Measurements from ENCODE around the gene HES5.
A peak's percentile ranks its signal among the peaks of the same experiment; 100 is the strongest.
"Not testable (repeated sequence)": the region's sequence is repeated elsewhere in the genome, so short reads cannot be mapped to it uniquely, and the experiment has no call there.

HES5 gene

DNA sequence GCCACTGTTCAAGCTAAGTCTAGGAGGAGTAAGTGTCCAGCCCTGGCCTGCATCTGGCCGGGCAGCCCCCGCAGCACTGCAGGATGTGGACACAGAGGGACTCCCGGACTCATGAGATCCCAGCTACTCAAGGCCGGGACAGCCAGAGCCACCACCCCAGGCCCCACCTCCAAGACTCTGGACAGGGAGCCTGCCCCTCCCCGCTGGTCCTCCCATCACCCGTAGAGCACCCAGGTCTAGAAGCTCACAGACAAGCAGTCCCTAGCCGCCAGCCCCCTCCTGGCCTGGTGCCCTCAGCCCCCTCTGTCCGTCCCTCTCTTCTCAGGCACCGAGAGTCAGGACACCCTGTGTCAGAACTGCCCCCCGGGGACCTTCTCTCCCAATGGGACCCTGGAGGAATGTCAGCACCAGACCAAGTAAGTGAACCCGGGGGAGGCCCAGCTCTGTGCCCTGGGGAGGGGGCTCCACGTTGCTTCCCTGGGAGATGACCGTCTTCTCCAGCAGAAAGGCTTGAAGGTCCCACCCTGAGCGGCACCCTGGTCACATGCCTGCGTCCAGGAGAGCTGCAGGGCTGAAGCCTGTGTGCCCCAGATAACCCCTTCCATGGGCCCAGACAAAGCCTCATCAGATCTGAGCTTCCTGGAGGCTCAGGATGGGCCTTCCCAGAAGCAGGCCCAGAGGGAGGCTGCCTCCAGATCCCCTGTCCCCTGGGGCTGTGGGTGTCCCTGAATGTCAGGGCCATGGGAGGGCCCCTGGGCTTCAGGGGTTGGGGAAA is 30.4 kb upstream of the HES5 start:
- no peak for DNase-seq (ENCODE audit: low read depth, low spot score)

DNA sequence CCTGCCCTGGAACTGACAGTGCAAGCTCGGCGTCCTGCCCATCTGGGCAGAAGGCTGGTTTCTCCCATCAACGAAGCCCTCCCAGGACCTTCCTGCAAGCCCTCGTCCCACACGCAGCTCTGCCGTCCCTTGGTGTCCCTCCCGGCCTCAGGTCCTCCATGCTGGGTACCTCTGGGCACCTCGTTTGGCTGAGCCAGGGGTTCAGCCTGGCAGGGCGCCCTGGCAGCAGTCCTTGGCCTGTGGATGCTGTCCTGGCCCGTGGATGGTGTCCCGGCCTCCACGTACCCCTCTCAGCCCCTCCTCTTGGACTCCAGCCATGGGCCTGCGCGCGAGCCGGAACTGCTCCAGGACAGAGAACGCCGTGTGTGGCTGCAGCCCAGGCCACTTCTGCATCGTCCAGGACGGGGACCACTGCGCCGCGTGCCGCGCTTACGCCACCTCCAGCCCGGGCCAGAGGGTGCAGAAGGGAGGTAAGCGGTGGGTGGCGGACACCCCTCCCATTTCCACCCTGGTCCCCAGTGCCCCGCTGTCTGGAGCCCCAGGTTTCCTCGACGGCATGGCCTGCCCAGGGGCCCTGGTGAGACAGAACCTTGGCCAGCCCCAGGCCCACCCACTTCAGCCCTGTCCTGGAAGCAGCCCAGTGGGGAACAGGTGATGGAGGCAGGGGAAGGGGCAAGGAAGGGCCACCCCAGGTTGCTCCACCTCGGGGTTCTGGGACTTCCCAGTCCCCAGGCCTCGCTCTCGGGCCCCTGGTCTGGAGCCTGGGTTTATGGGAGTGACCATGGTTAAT is 29.6 kb upstream of the HES5 start:
- no peak for DNase-seq (ENCODE audit: low read depth, low spot score)

DNA sequence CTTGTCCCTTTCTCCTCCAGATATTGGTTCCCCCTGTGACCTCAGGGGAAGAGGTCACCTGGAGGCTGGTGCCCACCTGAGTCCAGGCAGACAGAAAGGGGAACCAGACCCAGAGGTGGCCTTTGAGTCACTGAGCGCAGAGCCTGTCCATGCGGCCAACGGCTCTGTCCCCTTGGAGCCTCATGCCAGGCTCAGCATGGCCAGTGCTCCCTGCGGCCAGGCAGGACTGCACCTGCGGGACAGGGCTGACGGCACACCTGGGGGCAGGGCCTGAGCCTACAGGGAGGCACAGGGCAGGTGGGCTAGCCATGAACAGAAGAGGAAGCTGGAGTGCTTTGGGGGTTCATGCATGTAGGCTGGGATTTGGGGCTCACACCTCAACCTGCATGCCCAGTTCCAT is 28.8 kb upstream of the HES5 start:
- DNase-seq (ENCODE audit: low read depth, low spot score): no peak

DNA sequence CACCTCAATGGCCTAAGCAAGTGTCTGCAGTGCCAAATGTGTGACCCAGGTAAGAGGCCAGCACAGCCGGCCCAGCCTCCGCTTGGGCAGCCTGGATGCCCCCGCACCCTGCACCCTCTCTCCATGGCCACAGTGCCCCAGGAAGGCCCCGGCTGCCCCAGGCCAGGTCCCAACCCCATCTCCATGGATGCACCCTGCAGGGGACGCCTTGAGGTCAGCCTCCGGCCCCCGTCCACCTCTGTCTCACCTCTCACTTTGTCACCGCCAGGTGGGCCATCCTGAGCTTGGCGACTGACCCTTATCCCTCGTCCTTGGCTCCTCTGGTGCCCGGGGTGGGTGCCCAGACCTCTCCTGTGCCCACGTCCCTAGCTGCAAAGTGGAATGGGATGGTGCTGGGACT is 28.4 kb upstream of the HES5 start:
- no peak for DNase-seq (ENCODE audit: low read depth, low spot score)

DNA sequence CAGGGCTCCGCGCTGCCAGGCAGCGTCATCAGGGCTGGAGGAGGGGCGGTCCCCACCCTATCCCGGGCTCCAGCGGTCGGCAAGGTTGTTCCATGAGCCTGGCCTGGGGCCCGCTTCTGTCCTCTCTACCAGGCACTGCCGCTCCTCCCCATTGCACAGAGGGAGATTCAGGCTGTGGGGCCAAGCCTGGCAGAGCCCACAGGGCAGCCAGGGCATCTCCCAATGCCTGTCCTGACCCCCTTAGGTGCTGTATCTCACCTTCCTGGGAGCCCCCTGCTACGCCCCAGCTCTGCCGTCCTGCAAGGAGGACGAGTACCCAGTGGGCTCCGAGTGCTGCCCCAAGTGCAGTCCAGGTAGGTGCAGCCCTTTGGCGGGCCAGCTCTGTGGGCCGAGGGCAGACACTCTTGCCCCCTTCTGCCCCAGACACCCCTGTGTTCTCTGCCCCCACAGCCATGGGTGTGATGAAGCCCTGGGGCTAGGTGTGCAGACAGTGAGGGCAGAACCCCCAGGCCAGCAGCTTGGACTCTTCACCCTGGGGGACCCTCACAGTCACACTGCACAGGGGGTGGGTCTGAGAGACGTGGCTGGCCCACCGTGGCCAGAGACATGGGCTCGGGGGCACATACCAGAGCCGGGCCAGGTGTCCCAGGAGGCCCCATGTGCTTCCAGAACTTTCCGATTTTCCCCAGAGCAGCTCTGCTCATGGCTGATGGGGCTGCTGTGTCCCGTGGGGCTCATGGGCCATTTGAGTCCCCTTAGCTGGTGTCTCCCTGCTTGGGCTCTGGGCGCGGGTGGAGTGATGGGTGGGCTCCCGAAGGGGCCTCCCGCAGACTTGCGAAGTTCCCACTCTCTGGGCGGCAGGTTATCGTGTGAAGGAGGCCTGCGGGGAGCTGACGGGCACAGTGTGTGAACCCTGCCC is 27.7 kb upstream of the HES5 start:
- no peak for DNase-seq (ENCODE audit: low read depth, low spot score)

DNA sequence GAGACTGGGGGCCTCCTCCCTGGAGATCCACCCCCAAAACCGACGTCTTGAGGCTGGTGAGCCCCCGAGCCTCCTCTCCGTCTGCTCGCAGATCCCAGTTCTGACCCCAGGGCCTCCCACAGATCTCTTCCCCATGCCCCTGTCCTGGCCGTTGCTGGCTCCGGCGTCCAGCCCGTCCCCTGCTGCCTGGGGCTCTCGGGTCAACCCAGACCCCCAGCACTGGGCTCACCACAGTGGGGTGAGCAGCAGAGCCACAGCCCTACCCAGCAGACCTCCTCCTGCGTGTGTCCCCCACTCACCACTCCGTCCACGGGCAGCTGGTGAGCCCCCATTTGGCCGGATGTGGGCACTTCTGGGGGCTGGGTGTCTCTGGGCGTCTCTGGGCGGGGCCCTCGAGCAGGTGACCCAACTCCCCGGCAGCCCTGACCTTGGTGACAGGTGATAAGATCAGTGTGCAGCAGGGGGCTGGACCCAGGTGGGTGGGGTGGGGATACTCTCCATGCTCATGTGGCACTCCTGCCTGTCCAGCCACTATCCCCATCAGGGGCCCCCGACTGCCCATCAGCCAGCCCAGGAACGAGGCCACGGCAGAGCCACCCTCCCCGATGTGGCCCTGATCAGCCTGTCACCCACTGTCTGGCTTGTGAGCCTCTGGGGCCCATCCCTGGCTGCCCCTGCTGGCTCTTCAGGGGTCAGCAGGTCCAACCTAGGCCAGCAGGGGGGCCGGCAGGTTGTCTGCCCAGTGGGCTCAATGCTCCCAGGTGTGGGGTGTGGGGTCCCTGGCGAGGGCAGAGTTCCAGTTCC is 26.8 kb upstream of the HES5 start:
- DNase-seq (ENCODE audit: low read depth, low spot score): no peak

DNA sequence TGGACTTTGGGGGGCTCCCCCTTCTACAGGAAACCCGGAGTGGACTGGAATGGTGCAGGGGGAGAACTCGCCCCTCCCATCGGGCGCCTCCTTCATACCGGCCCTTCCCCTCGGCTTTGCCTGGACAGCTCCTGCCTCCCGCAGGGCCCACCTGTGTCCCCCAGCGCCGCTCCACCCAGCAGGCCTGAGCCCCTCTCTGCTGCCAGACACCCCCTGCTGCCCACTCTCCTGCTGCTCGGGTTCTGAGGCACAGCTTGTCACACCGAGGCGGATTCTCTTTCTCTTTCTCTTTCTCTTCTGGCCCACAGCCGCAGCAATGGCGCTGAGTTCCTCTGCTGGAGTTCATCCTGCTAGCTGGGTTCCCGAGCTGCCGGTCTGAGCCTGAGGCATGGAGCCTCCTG is 26.2 kb upstream of the HES5 start, which contains the start of gene TNFRSF14:
Gene TNFRSF14, plus strand, starts transcription at position 95 of the 401 bp plus-strand sequence. Its CDS starts 294 bp downstream, at position 389.
- peak; percentile 63 for DNase-seq (ENCODE audit: low read depth, low spot score)

DNA sequence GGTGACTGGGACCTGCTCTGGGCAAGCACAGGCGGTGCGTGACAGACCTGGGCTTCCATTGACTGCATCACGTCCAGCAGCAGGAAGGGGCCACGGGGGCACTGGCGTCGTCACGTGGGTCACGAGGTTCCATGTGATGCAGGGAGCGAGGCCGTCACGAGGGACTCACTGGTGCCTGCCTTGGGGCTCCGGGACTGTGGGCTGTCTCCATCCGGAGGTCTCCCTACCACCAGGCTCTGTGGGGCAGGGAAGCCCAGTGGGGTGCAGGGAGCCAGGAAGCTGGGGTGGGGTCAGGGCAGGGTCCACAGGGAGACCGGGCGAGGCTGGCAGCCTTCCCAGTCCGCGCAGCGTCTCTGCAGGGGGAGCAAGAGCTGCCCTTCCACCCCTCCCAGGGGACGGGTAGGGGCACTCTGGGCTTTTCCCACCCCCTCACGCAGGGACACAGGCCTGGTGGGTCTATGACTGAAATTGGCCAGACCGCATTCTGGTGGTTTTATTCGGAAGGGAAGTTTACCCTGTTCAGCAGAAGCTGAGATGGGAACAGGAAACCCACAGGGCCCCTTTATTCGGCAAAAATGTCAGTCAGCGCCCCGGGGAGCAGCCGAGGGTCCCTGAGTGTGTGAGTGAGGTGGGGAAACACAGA is 25.7 kb upstream of the HES5 start:
- DNase-seq (ENCODE audit: low read depth, low spot score): peak; percentile 84

DNA sequence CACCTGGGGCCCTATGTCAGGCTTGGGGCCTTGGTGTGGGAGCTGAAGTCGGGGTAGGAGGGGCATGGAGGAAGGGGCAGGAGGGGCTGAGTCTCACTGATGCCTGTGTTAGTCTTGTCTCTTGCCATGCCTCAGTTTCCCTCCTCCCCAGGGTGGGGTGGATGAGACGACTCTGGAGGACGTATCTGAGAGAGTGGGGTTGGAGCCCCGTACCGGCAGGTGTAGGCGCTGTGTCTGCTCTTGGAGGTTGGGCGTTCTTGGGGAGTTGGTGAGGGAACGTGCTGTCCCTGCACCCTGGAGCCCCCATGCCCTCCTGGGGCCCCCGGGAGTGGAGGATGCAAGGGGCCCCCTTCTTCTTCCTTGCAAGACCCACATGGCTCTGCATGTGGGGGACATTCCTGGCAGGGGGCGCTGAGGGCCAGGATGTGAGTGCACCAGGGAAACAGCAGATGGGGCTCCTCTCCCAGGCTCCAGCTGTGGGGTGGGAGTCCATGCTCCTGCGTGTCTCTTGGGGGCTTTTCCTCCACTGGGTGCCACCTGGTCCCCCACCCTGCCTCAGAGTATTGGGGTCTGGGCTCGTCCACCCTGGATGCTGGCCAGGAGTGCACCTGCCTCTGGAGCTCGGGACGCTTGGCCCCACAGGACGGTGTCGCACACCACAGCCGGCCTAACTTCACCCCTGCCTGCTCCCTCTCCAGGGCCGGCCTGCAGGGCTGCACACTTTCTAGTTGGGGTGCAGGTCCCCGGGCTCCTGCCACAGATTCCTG is 24.7 kb upstream of the HES5 start:
- no peak for DNase-seq (ENCODE audit: low read depth, low spot score)

DNA sequence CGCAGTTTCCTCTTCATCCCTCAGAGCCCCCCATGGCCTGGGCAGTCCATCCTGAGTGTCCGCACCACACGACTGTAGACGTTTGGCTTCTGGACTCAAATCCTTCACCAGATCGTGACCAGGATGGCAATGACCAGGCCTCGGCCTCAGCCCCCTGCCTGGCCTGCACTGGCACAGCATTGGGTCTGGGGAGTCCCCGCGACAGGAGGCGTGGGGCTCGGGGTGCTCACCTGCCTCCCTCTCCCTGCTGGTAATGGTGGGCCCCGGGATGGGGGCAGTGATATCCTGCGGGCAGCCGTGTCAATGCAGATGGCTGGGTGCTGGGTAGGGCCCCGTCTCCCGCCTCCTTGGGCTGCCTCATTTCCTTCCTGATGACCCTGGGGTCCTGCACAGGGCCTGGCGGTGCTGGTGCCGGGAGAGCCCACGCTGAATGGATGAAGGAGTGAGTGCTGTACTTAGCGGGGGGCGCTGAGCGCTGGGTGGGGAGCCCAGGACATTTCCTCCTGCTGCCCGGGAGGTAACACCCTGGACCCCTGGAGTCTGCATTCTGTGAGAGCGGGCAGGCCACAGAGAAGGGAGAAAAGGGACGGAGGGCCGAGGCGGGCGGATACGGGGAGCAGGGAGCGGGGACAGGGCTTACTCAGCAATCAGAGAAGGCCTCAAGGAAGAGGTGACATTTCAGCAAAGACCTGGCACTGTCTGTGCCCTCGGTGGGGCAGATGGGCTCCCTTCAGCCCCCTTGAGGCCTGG is 24.0 kb upstream of the HES5 start:
- DNase-seq (ENCODE audit: low read depth, low spot score): no peak

DNA sequence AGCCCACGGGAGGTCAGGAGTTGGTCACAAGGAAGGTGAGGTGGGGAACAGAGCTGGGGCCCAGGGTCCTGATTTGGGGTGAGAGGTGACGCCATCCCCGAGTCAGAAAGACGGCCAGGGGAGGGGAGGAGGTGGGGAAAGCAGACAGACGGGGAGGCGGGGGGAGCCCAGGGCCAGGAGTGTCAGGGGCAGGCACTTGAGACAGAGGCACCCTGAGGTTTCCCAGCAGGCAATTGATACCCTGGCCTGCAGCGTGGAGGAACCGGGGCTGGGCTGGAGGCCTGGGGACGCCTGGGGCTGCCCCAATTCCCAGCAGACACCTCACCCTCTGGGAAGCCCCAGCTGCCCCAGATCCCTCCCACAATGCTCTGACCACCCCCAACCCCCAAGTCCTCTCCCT is 23.0 kb upstream of the HES5 start:
- not testable (repeated sequence) for DNase-seq (ENCODE audit: low read depth, low spot score)

DNA sequence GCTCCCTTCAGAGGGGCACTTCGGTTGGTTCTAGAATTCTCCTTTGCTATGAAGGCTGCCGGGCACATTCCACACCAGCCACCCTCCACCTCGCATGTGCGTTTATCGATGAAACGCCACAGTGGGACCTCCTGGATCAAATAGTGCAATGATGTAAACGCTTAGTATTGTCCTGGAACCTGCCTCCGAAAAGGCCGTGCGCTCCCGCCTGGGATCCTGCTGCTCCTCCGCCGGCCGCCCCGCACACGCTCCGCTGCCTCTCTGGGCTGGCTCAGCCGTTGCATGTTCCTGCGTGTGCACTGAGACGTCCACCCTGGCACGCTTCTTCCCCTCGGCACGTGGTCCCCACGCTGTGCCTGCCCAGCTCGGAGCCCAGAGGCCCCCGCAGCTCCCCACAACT is 22.1 kb upstream of the HES5 start:
- no peak for DNase-seq (ENCODE audit: low read depth, low spot score)

DNA sequence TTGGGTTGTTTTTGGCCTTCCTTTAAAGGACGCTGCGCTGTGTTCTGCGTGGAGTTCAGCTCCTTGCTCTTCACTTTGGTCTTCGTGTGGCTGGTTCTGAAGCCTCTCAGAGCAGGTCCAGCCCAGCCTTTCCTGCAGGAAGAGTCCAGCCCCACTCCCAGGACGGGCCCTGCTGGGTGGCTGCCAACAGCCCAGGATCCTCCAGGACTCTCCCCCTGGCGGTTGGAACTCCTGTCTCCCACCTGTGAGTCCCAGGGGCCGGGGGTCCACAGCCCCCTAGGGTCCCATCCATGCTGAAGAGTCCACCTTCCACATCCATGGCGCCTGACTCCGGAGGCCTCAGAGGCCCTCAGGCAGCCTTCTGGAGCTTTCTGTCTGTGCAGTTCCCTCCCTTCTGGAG is 21.5 kb upstream of the HES5 start:
- not testable (repeated sequence) for DNase-seq (ENCODE audit: low read depth, low spot score)

DNA sequence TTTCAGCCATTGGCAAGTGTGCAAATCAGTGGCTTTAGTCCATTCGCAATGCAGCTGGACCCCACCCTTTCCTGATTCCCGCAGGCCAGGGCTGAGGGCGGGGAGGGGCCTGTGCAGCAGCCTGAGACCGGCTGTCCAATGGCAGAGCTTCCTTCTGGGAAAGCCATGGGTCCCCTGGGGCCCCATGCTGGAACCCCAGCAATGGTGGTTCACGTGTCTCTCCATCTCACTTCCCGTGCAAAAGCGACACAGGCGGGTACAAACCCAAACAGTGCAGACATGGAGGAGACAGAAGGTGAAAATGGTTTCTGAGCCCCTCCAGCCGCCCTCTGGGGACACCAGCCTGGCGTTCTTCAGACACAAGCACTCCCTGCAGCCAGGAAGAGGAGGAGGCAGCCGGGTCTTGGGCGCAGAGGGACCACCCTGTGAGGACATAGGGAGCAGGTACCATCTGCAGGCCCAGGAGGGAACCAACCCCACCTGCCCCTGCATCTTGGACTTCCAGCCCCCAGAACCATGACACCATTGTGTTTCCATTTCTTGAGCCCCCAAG is 20.3 kb upstream of the HES5 start:
- DNase-seq (ENCODE audit: low read depth, low spot score): not testable (repeated sequence)

DNA sequence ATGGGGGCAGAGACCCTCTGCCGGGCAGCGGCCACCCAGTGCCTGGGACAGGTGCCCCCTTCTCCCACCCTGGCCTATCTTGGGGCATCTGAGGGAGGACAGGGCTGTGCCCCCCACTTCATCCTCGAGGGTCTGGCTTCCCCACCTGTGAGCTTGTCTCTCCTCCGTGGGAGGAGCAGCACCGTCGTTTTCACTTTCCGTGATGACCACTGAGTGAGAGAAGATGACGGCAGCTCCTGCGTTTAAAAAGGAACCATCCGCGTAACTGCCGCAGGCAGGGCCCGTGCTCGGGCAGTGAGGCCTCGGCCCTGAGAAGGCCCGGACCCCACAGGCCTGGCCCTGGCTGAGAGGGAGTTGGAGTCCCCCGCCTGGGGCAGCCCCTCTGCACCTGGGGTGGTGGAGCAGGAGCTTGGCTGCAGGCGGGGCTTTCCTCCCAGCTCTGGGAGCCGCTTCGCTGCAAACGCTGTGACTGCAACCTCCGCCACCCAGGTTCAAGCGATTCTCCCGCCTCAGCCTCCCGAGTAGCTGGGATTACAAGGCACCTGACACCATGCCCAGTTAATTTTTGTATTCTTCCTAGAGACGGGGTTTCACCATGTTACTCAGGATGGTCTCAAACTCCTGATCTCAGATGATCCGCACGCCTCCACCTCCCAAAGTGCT is 19.4 kb upstream of the HES5 start:
- not testable (repeated sequence) for DNase-seq (ENCODE audit: low read depth, low spot score)

DNA sequence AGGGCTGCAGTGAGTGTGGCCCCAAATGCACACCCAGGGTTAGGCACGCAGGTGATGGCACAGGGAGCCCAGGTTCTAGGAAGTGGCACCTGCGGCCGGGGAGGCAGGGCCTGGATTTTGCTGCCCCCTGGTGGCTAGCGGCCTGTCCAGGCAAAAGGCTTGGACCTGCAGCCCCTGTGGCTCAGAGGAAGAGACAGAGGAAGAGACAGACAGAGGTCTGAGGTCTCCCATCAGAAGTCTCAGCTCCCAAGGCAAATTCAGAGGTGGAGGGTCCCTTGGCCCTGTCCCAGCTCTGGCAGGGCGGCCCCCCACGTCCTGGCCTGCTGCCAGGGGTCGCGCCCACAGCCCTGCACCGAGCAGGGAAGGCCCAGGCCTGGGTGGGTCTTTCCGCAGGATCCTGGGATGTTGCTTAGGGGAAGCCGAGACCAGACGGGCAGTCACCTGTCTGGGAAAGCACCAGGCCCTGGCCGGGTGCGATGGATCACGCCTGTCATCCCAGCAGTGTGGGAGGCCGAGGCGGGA is 18.1 kb upstream of the HES5 start:
- no peak for DNase-seq (ENCODE audit: low read depth, low spot score)

DNA sequence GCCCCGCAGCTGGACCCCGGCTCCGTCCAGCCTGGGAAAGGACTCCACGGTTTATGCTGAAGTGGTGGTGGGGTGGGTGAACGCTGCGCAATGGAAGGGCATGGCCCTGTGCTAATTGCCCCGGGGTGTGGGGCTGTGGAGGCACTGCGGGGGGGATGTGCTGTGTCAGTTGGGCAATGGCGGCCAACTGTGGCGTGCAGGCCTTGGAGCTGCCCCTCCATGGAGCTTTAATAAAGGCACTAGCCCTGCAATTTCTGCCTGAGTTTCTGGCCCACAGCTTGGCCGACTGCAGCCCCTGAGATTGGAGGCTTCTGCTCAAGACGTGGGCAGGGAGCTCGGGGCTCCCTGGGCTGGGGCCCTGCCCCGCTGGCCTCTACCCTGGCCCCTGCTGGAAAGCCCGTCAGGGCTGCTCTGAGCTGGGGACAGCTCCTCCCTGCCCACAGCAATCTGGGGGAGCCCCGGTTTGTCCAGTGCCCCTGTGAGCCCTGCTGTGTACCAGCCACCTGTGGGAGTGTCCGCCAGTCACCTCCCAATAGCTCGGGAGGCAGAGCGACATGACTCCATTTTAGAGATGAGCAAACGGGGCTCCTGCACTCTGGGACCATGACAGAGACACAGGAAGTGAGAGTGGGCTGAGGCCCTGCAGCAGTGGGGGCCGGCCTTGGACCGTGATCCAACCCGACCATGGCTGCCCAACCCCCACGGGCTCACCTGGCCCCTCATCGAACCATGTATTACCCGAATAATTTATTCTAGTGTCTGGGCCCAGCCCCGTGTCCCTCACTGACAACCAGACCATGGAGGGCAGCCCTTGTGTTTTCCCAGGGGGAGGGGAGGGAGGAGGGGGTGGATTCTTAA is 17.4 kb upstream of the HES5 start:
- no peak for DNase-seq (ENCODE audit: low read depth, low spot score)

All from brain pericyte (primary cell).